ENCODE measurements around the gene PTPRN.

Gene PTPRN

GRCh38 chr2:219286436-219287115, 22.6 kb downstream of the PTPRN start:
- no peak for DNase-seq

- peak; percentile 73 for DNase-seq
Observed at GRCh38 chr2:219285894-219286425, 23.2 kb downstream of the PTPRN start.

- DNase-seq, result no peak
Observed at GRCh38 chr2:219285373-219285735, 23.8 kb downstream of the PTPRN start.

- DNase-seq, result no peak
Observed at GRCh38 chr2:219284501-219285372, 24.5 kb downstream of the PTPRN start.

- DNase-seq, result no peak
Observed at GRCh38 chr2:219282943-219283581, 26.1 kb downstream of the PTPRN start.

- DNase-seq, result no peak
Observed at GRCh38 chr2:219282375-219282774, 26.8 kb downstream of the PTPRN start.

GRCh38 chr2:219281588-219281987, 27.6 kb downstream of the PTPRN start:
- no peak for DNase-seq

GRCh38 chr2:219280651-219281050, 28.6 kb downstream of the PTPRN start:
- DNase-seq, result no peak

- no peak for DNase-seq
Observed at GRCh38 chr2:219279916-219280516, 29.2 kb downstream of the PTPRN start.

GRCh38 chr2:219279151-219279915, 29.9 kb downstream of the PTPRN start, which contains the start of gene DNAJB2:
Gene DNAJB2, plus strand, starts transcription at chr2:219279366. Its CDS starts 468 bp downstream, at chr2:219279834.
- DNase-seq, result peak; percentile 96

- no peak for DNase-seq
Observed at GRCh38 chr2:219278655-219279150, 30.5 kb downstream of the PTPRN start.

- peak; percentile 86 for DNase-seq
Observed at GRCh38 chr2:219277703-219278654, 31.2 kb downstream of the PTPRN start.

GRCh38 chr2:219274361-219274921, 34.8 kb downstream of the PTPRN start:
- no peak for DNase-seq

GRCh38 chr2:219273937-219274336, 35.3 kb downstream of the PTPRN start:
- DNase-seq, result no peak

- DNase-seq, result no peak
Observed at GRCh38 chr2:219272995-219273394, 36.2 kb downstream of the PTPRN start.

- no peak for DNase-seq
Observed at GRCh38 chr2:219272356-219272755, 36.8 kb downstream of the PTPRN start.

GRCh38 chr2:219271021-219271420, 38.2 kb downstream of the PTPRN start:
- no peak for DNase-seq

- no peak for DNase-seq
Observed at GRCh38 chr2:219270055-219270372, 39.2 kb downstream of the PTPRN start.

GRCh38 chr2:219269362-219270054, 39.7 kb downstream of the PTPRN start:
- peak; percentile 74 for DNase-seq

GRCh38 chr2:219268294-219268693, 40.9 kb downstream of the PTPRN start:
- no peak for DNase-seq

All from NCI-H2227 treated with DMSO at 0.1 percent for 48 hours (cell line).